ENCODE results near the gene BABAM1.

GRCh38 chr19:17236811-17237543 lies 30.3 kb upstream of the BABAM1 start:
- TF ChIP-seq, protein P1, sequence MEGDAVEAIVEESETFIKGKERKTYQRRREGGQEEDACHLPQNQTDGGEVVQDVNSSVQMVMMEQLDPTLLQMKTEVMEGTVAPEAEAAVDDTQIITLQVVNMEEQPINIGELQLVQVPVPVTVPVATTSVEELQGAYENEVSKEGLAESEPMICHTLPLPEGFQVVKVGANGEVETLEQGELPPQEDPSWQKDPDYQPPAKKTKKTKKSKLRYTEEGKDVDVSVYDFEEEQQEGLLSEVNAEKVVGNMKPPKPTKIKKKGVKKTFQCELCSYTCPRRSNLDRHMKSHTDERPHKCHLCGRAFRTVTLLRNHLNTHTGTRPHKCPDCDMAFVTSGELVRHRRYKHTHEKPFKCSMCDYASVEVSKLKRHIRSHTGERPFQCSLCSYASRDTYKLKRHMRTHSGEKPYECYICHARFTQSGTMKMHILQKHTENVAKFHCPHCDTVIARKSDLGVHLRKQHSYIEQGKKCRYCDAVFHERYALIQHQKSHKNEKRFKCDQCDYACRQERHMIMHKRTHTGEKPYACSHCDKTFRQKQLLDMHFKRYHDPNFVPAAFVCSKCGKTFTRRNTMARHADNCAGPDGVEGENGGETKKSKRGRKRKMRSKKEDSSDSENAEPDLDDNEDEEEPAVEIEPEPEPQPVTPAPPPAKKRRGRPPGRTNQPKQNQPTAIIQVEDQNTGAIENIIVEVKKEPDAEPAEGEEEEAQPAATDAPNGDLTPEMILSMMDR (IDR thresholded peaks at IDR 0.05), result no peak
- TF ChIP-seq POLR2AphosphoS5 (IDR thresholded peaks at IDR 0.05), result no peak

Measured in prostate gland (tissue), 2 donors.